Prostate gland (tissue), 2 donors: Measurements from ENCODE around the gene LIPC.

ENCODE experiments used
- CTCF ChIP-seq, 4 experiments: fragments of 200-600 bp in 2 of 4; fragments of 450-650 bp in 2 of 4; sonication (generic) in 2 of 4; IDR thresholded peaks; 1 replicate in 3 of 4; 2 replicates in 1 of 4; pipeline ENCODE4 v1.5.1; 2016 to 2019; ENCODE audit warnings: antibody characterized with exemption in 4 of 4, mild to moderate bottlenecking in 2 of 4, moderate library complexity in 2 of 4
- POLR2A ChIP-seq: fragments of 450-650 bp; IDR thresholded peaks from one replicate; pipeline ENCODE4 v1.6.1; 2016; ENCODE audit warnings: antibody characterized with exemption, mild to moderate bottlenecking
- POLR2AphosphoS5 ChIP-seq: sonication (generic); formaldehyde crosslinking; IDR thresholded peaks from one replicate; pipeline ENCODE4 v1.6.1; 2017; ENCODE audit warnings: antibody characterized with exemption

- no peak for TF ChIP-seq CTCF (IDR thresholded peaks at IDR 0.05)
- TF ChIP-seq POLR2AphosphoS5, result no peak
- no peak for TF ChIP-seq POLR2A
These were observed 133.2 kb downstream of the LIPC start for GRCh38 chr15:58564981-58565380.
